Panc1 (cell line): ENCODE measurements around the gene VPS11.

Source experiments
- CTCF ChIP-seq: fragments of 450-650 bp; IDR thresholded peaks from 2 replicates; pipeline ENCODE4 v1.5.1; 2017; ENCODE audit warnings: mild to moderate bottlenecking
- REST ChIP-seq, 2 experiments: IDR thresholded peaks; 2 replicates each; pipeline ENCODE4 v1.6.1; 2011 to 2012; ENCODE audit warnings: low read depth in 2 of 2, control low read depth in 1 of 2, low read length in 1 of 2, mild to moderate bottlenecking in 1 of 2, moderate library complexity in 1 of 2; ENCODE audit not compliant: insufficient read depth in 1 of 2
- SIN3A ChIP-seq: IDR thresholded peaks from 2 replicates; pipeline ENCODE4 v1.6.1; 2012; ENCODE audit warnings: low read depth, mild to moderate bottlenecking, low read length, moderate library complexity, borderline replicate concordance; ENCODE audit not compliant: insufficient read depth
- TCF7L2 ChIP-seq: IDR thresholded peaks from 2 replicates; pipeline ENCODE4 v1.6.1; 2011; ENCODE audit warnings: mild to moderate bottlenecking, low read depth, low read length, inconsistent platforms

GRCh38 chr11:119067371-119068222, at the start of gene VPS11:
- TF ChIP-seq CTCF (no peak), TCF7L2 (no peak; the same call in 1 of the 2 replicates), SIN3A (peak; percentile 98), REST (IDR thresholded peaks at IDR 0.05; ENCODE audit: insufficient read depth in 1 of 2, low read depth in 2 of 2, low read length in 1 of 2) (no peak)
